Activated T-cell treated with anti-CD3 and anti-CD28 coated beads for 1 hour (primary cell): ENCODE measurements around the gene ROR2.

Source experiments
- DNase-seq: peaks from one replicate; pipeline ENCODE4 v3.0.0-alpha.2; 2020; ENCODE audit warnings: low read depth

The ROR2 gene

GRCh38 chr9:91716239-91716638 lies 233.8 kb downstream of the ROR2 start:
- no peak for DNase-seq

- DNase-seq: no peak
Measured at GRCh38 chr9:91714874-91715615, 235.0 kb downstream of the ROR2 start.

DNA sequence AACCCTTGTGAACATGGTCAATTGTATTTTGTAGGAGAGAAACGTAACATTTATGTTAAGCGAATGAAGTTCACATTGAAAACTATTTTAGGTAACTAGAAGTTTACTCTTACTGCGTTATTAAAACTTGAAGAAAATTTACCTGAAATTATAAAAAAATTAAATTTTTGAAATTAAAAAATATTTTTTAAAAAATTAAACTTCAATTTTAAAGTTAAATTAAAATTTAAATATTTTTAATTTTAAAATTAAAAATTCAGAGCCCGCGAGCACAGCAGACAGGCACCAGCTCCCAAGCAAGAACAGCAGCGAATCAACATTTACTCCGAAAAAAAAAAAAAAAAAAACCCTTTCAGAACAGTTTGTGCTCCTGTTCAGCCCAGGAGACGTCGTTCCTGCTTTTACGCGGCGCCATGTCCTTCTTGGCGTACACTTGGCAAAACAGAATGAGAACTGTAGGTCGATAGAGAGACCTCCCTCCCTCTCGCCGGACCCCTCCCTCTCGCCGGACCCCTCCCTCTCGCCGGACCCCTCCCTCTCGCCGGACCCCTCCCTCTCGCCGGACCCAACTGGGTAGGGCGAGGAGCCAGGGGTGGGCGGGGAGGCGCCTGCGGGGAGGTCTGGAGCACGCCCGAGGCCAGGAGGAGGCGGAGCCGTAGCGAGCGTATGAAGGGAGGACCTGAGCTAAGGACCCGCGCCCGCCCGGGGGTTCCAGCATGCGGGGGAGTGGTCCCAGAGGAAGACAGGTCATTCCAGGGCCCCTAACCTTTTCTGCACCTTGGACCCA lies 235.8 kb downstream of the ROR2 start:
- DNase-seq: no peak

- no peak for DNase-seq
Measured at GRCh38 chr9:91712811-91713210, 237.2 kb downstream of the ROR2 start.

GRCh38 chr9:91711755-91712601 lies 238.1 kb downstream of the ROR2 start:
- DNase-seq: peak; percentile 20

- DNase-seq: no peak
Measured at GRCh38 chr9:91710158-91710557, 239.9 kb downstream of the ROR2 start.

GRCh38 chr9:91705386-91705785 lies 244.6 kb downstream of the ROR2 start:
- DNase-seq: no peak

GRCh38 chr9:91700475-91700874 lies 249.6 kb downstream of the ROR2 start:
- DNase-seq: no peak

DNA sequence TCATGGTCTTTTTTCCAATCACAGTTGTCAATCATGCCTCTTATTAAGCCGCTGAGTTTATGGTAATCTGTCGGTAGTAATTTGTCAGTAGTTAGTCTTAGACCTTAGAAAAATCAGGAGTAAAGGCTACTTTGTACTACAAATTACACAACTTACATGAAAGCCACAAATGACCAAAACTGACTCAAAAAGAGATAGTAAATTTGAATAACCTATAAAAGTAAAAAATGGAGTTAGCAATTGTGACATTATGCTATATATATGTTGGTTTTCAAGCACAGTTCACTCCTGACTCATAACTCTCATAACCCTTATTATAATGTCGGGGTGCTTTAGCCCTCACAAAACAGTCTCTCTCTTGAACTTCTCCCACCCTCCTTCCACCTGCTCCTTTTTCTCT lies 251.8 kb downstream of the ROR2 start:
- no peak for DNase-seq

DNA sequence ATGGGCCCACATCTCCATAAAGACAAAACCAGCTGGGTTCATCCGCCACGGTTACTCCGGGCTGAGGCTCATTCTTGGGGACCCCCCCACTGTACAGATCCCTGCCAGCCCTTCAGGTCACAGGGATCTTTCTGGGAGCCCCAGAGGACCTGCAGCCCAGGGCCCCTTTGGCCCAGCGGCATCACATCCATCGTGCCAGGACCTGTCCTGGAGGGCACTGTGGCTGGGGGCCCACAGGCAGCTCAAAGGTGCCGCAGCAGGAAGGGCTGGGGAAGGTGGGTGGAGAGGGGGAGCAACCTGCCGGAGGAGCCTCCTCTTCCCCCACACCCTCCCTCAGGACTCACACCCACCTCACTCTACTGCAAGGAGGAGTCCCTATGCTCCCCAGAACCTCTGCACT lies 252.8 kb downstream of the ROR2 start:
- no peak for DNase-seq

GRCh38 chr9:91694081-91694870 lies 255.8 kb downstream of the ROR2 start:
- no peak for DNase-seq

- DNase-seq: no peak
Measured at GRCh38 chr9:91693226-91693625, 256.8 kb downstream of the ROR2 start.

GRCh38 chr9:91690540-91691249 lies 259.3 kb downstream of the ROR2 start:
- DNase-seq: no peak

DNA sequence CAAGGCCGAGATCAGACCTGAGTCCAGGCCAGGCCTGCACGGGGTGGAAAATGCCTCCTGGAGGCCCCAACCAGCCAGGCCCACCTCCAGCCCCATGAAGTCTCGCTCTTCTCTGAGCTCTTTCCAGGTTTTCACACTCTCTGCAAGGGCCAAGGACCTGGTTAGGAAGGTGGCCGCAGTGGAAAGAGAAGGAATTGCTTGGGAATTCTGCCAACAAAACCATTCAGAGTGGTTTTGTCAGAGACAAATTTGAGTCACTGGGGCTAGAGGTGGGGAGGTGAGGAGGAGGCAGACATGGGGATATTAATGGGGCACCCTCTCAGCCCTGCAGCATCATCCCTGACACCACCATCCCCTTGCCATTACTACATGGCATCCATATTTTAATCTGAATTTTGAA lies 261.0 kb downstream of the ROR2 start:
- no peak for DNase-seq

DNA sequence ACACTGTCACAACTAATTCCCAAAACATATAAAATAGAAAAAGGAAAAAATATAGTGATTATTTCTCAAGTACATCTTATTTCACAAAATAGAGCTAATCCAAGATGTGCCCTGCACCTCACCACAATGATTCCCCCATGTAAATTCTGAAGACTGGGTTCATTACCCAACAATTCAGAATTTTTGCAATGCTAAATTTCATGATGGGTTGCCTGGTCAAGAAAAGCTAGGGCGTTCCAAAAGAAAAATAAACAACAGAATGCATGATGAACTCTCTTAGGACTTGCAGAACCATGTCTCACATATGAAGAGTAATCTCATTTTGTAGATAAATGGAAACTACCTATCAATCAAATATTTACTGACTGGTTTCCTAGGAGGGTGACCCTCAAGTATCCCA lies 266.8 kb downstream of the ROR2 start:
- DNase-seq: no peak

DNA sequence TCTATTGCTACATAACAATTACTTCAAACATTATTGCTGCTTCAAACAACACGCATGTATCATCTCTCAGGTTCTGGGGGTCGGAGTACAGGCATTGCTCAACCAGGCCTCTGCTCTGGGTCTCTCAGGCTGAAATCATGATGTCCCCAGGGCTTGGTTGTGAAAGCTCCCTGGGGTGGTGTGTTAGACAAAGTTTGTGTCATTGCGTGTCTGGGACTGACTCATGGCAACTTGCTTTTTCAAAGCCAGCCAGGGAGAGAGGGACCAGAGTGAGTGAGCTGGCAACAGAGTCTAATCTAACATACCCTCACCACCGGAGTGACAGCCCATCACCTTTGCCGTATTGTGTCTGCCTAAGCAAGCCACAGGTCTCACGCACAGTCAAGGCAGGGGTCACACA lies 267.2 kb downstream of the ROR2 start:
- DNase-seq: no peak

DNA sequence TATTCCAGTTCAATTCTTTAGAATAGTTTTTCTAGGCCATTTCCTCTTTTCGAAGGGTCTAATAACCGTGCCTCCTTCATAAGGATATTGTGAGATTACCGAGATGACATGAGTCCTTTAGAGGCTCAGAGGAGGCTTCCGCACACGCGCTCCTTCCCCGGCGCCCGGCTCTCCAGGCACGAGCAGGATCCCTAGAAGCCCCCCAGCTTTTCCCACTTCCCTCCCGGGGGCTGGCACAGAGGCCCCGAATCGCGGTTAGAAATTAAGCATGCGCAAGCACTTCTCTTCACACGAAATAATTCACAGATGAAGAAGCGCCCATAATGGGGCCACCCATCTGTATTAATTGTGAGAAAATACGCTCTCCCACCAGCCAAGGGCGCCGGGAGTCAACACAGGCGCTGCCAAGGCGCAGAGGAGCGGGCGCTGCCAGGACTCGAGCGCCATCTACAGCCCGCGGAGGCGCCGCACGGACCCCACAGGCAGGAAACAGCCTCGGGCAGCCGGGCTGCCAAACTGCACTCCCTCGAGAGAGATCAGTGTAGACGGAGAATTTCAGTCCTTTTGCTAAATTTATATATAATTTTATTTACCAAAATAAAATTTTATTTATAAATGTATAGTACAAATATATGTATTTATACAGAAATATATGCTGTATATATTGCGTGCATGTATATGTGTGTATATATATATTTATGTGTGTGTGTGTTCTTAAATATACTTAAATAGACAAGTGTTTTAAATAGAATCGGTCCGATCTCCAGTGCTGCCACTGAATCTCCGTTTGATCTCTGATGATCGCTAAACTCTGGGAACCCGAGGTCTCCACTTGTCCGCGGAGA lies 268.3 kb downstream of the ROR2 start:
- peak; percentile 35 for DNase-seq

DNA sequence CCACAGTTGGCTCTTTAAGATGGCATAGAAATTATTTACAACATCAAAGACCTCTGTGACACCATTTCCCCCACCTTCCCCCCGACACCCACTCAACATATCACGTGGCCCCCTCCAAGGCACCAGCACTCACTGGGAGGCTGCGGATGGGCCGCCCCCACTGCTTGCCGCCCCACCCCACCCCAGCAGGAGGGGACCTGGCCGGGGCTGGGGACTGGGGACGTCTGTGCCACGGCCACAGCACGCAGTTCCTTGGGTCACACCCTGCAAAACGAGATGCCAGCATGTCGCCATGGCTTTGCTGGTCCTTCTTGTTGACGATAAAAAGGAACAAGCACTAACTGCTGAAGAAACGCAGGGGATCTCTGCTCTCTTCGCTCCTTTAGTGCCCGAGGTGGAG lies 269.0 kb downstream of the ROR2 start:
- no peak for DNase-seq

DNA sequence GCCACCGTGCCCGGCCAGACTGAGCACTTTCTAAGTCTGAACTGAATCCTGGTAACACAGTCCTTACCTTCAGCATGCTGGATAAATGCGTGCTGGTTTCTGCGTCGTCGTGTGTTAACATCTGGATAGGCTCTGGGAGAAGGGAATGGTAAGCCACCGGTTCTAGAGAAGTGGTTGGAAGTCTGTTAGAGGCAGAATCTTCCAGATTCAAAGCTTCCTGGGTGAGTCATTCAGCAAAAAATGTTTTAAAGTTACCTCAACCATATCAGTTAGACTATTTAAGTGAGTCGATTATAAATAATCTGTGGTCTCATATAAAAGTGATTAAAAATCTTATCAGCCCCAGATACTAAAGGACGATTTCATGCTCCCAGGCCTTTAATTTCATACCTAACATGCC lies 269.9 kb downstream of the ROR2 start:
- DNase-seq: no peak
